ENCODE results near the gene SHBG.
A peak's percentile ranks its signal among the peaks of the same experiment; 100 is the strongest.

SHBG gene

GRCh38 chr17:7651097-7651664 lies 21.2 kb downstream of the SHBG start:
- peak overlapping the region; percentile 60 for H3K4me3 Mint-ChIP-seq
- no peaks in the 10 kb centered on the region for H3K9me3 Mint-ChIP-seq
- peaks cover 58% of the 10 kb centered on the region for H3K27me3 Mint-ChIP-seq (ENCODE audit: low read depth)
- peaks cover 3% of the 10 kb centered on the region for H3K36me3 Mint-ChIP-seq (ENCODE audit: low read depth)
- H3K27ac Mint-ChIP-seq = no peak overlapping the region
- peaks cover 13% of the 10 kb centered on the region for H3K4me1 Mint-ChIP-seq (ENCODE audit: low read depth)

GRCh38 chr17:7651665-7652387 lies 21.9 kb downstream of the SHBG start:
- Mint-ChIP-seq H3K4me1 (ENCODE audit: low read depth) (peaks cover 13% of the 10 kb centered on the region), H3K4me3 (peak overlapping the region; percentile 29), H3K36me3 (ENCODE audit: low read depth) (peaks cover 3% of the 10 kb centered on the region), H3K27ac (no peak overlapping the region), H3K9me3 (no peaks in the 10 kb centered on the region), H3K27me3 (ENCODE audit: low read depth) (peaks cover 56% of the 10 kb centered on the region)

GRCh38 chr17:7652388-7653356 lies 22.7 kb downstream of the SHBG start:
- Mint-ChIP-seq H3K27me3 (ENCODE audit: low read depth) (peaks cover 61% of the 10 kb centered on the region), H3K36me3 (ENCODE audit: low read depth) (peaks cover 3% of the 10 kb centered on the region), H3K9me3 (no peaks in the 10 kb centered on the region), H3K4me3 (no peak overlapping the region), H3K27ac (no peak overlapping the region), H3K4me1 (ENCODE audit: low read depth) (peaks cover 16% of the 10 kb centered on the region)

DNA sequence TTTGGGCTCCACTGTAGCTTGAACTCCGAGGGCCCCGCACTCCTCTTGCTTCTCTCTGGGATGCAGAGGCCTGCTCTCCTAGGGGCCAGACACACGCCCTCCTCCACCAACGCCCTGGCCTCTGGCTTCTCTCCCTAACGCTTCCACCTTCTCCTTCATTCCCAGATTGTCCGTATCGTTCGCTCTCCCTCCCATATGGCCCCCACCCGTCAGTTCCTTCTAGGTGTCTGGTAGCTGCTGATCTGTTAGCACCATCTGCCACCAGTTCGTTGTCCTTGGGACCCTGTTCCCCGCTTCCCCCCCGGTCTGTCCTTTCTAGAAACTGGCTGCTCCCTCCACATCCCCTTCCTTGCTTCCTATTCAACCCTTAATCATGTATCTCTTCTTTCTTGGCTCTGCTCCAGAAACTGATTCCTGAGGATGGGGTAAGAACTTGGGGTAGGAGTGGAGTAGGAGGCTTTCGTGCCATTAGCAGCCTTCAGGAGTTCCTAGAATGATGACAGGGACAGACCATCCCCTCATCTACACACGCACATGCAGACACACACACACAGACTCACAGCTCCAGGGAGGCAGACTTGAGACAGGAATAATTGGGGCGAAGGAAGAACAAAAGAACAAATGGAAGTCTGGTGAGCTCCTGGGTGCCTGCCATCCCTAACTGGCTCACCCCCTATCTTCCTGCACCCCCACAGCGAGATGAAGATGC lies 25.1 kb downstream of the SHBG start:
- peaks cover 13% of the 10 kb centered on the region for H3K4me1 Mint-ChIP-seq (ENCODE audit: low read depth)
- H3K36me3 Mint-ChIP-seq (ENCODE audit: low read depth) = peaks cover 3% of the 10 kb centered on the region
- peaks cover 50% of the 10 kb centered on the region for H3K27me3 Mint-ChIP-seq (ENCODE audit: low read depth)
- no peak overlapping the region for H3K27ac Mint-ChIP-seq
- no peak overlapping the region for H3K4me3 Mint-ChIP-seq
- no peaks in the 10 kb centered on the region for H3K9me3 Mint-ChIP-seq

- Mint-ChIP-seq H3K4me3 (no peak overlapping the region), H3K27ac (no peak overlapping the region), H3K36me3 (ENCODE audit: low read depth) (peaks cover 1% of the 10 kb centered on the region), H3K27me3 (ENCODE audit: low read depth) (peaks cover 45% of the 10 kb centered on the region), H3K4me1 (ENCODE audit: low read depth) (peaks cover 8% of the 10 kb centered on the region), H3K9me3 (no peaks in the 10 kb centered on the region)
Measured at GRCh38 chr17:7655541-7655840, 25.6 kb downstream of the SHBG start.

DNA sequence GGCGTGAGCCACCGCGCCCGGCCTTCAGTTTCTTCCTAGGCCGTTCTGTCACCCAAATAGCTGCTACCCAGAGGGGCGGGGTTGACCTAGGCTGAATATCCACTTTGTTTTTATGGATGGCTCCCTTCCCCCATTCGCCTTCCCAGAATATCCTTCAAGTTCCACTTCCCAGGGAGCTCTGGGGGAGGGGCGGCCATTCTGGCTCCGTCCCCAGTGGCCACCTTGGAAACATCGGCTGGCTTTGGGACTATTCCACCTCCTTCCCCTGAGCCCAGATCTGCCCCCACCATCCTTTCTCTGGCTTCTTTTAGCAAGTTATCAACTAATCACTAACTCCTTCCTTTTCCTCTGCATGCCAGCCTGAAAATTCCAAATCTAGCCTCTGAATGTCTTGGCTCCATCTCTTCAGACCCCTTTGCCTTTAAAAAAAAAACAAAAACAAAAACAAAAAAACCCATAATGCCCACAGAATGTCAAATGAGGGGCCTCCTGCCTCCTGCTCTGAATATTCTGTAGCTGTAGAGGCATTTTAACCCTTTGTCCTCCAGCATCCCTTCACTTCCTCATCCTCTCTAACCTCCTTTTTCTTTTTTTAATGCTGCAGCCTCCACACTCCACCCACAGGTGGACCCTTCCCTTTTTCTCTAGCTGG lies 27.1 kb downstream of the SHBG start:
- Mint-ChIP-seq H3K36me3 (ENCODE audit: low read depth) (no peaks in the 10 kb centered on the region), H3K27ac (no peak overlapping the region), H3K4me3 (no peak overlapping the region), H3K27me3 (ENCODE audit: low read depth) (peaks cover 33% of the 10 kb centered on the region), H3K4me1 (ENCODE audit: low read depth) (peaks cover 3% of the 10 kb centered on the region), H3K9me3 (no peaks in the 10 kb centered on the region)

DNA sequence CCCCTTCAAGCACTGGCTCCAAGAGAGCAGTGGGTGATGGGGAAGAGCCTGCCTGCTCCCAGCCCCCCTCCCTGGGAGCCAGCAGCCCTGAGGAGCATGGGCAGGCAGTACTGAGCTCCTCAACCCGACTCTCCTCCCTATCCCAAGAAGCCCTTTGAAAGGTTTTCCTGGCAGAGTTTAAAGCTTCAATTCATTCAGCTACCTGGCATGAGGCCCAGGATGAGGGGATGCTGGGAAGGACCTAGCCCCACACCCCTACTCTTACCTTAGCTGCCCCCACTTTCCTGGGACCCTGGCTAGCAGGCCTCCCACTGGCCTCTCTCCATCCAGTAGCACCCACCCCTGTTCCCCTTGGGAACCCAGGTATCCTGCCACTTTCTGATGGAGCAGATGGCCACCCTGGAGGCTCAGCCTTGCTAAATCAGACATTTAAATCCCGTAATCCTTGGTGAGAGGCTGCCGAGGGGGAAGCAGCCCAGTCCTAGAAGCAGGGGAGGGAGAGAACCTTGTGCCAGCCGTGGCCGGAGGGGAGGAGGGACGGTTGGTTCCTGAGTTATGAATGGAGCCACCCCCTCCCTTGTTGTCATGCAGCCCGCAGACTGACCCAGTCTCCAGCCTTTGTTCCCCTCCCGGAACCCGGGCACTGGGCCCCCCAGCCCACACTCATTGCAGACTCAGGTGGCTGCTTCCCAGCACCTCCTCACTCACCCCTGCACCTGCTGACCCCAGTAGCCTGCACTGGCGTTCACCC lies 37.9 kb downstream of the SHBG start:
- Mint-ChIP-seq H3K4me3 (no peak overlapping the region), H3K36me3 (ENCODE audit: low read depth) (peaks cover 25% of the 10 kb centered on the region), H3K27me3 (ENCODE audit: low read depth) (no peaks in the 10 kb centered on the region), H3K4me1 (ENCODE audit: low read depth) (no peaks in the 10 kb centered on the region), H3K27ac (no peak overlapping the region), H3K9me3 (no peaks in the 10 kb centered on the region)

GRCh38 chr17:7668482-7668881 lies 38.5 kb downstream of the SHBG start:
- Mint-ChIP-seq H3K4me1 (ENCODE audit: low read depth) (no peaks in the 10 kb centered on the region), H3K4me3 (no peak overlapping the region), H3K27me3 (ENCODE audit: low read depth) (no peaks in the 10 kb centered on the region), H3K9me3 (peaks cover 5% of the 10 kb centered on the region), H3K27ac (no peak overlapping the region), H3K36me3 (ENCODE audit: low read depth) (peaks cover 31% of the 10 kb centered on the region)

DNA sequence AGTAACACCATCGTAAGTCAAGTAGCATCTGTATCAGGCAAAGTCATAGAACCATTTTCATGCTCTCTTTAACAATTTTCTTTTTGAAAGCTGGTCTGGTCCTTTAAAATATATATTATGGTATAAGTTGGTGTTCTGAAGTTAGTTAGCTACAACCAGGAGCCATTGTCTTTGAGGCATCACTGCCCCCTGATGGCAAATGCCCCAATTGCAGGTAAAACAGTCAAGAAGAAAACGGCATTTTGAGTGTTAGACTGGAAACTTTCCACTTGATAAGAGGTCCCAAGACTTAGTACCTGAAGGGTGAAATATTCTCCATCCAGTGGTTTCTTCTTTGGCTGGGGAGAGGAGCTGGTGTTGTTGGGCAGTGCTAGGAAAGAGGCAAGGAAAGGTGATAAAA lies 43.3 kb downstream of the SHBG start:
- Mint-ChIP-seq H3K27ac (no peak overlapping the region), H3K36me3 (ENCODE audit: low read depth) (peaks cover 55% of the 10 kb centered on the region), H3K4me1 (ENCODE audit: low read depth) (peaks cover 5% of the 10 kb centered on the region), H3K27me3 (ENCODE audit: low read depth) (no peaks in the 10 kb centered on the region), H3K4me3 (no peak overlapping the region), H3K9me3 (peaks cover 12% of the 10 kb centered on the region)

DNA sequence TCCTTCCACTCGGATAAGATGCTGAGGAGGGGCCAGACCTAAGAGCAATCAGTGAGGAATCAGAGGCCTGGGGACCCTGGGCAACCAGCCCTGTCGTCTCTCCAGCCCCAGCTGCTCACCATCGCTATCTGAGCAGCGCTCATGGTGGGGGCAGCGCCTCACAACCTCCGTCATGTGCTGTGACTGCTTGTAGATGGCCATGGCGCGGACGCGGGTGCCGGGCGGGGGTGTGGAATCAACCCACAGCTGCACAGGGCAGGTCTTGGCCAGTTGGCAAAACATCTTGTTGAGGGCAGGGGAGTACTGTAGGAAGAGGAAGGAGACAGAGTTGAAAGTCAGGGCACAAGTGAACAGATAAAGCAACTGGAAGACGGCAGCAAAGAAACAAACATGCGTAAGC lies 45.0 kb downstream of the SHBG start:
- peaks cover 12% of the 10 kb centered on the region for H3K9me3 Mint-ChIP-seq
- peaks cover 5% of the 10 kb centered on the region for H3K4me1 Mint-ChIP-seq (ENCODE audit: low read depth)
- H3K4me3 Mint-ChIP-seq = no peak overlapping the region
- H3K27me3 Mint-ChIP-seq (ENCODE audit: low read depth) = no peaks in the 10 kb centered on the region
- no peak overlapping the region for H3K27ac Mint-ChIP-seq
- H3K36me3 Mint-ChIP-seq (ENCODE audit: low read depth) = peaks cover 53% of the 10 kb centered on the region

DNA sequence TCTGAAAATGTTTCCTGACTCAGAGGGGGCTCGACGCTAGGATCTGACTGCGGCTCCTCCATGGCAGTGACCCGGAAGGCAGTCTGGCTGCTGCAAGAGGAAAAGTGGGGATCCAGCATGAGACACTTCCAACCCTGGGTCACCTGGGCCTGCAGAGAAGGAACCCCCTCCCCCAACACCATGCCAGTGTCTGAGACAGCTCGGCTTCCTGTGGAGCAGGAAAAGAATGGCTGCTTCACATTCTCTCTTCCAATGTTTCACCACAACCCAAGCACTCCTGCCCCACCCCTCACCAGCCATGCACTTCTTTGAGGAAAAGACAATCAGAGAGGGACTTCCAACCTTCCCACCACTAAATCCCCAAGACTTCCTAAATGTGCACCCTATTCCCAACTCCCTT lies 46.6 kb downstream of the SHBG start:
- H3K27ac Mint-ChIP-seq = no peak overlapping the region
- H3K9me3 Mint-ChIP-seq = peaks cover 12% of the 10 kb centered on the region
- peaks cover 46% of the 10 kb centered on the region for H3K36me3 Mint-ChIP-seq (ENCODE audit: low read depth)
- H3K4me3 Mint-ChIP-seq = no peak overlapping the region
- no peaks in the 10 kb centered on the region for H3K27me3 Mint-ChIP-seq (ENCODE audit: low read depth)
- H3K4me1 Mint-ChIP-seq (ENCODE audit: low read depth) = peaks cover 5% of the 10 kb centered on the region

DNA sequence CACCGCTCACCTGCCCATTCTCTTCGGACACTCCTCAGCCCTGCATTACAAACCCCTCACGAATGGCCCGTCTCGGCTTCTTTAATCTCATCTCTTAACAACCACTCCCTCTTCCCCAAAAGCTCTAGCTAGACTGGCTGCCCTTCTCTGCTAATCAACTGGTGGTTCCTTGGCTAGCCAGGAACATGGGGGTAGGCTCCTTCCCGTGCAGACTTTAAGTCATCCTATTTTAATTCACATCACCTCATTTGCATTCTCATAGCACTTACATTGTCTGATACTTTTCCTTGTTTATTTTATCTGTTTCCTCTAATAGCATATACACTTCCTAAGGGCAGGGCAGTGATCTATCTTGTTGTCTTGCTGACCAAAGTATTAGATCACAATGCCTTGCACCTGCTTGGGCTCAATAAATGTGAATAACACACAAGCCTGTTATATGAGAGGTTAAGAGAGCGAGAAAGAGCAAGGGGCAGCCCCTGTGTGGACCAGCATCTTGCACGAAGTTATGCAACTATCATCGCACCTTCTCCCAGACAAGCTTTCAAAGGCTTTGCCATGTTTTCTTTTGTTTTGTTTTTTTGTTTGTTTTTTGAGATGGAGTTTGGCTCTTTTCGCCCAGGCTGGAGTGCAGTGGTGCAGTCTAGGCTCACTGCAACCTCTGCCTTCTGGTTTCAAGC lies 47.6 kb downstream of the SHBG start:
- Mint-ChIP-seq H3K27me3 (ENCODE audit: low read depth) (no peaks in the 10 kb centered on the region), H3K4me3 (no peak overlapping the region), H3K9me3 (peaks cover 12% of the 10 kb centered on the region), H3K36me3 (ENCODE audit: low read depth) (peaks cover 42% of the 10 kb centered on the region), H3K27ac (no peak overlapping the region), H3K4me1 (ENCODE audit: low read depth) (peaks cover 5% of the 10 kb centered on the region)

Data from T-helper 1 cell treated with Interleukin-12 subunit alpha and Interleukin-12 subunit beta and Interleukin-4 antibody, amounts not matched to agents 30 μg/mL and 1 μg/mL, for 36 hours (primary cell).